Femur (tissue), 1 donor: ENCODE data around the gene IQCE.

Experiments used
- DNase-seq: peaks from one replicate; pipeline ENCODE4 v3.0.0-alpha.2; 2017

The IQCE gene

GRCh38 chr7:2558629-2559282, at the start of gene IQCE:
Gene IQCE (plus strand): TSS chr7:2558979. CDS start chr7:2559182, 203 bp downstream.
- peak; percentile 95 for DNase-seq

GRCh38 chr7:2509298-2509906, 49.4 kb upstream of the IQCE start:
- DNase-seq: no peak

GRCh38 chr7:2510130-2510776, 48.5 kb upstream of the IQCE start:
- DNase-seq: no peak

- no peak for DNase-seq
Observed at GRCh38 chr7:2510909-2511768, 47.6 kb upstream of the IQCE start.

- no peak for DNase-seq
Observed at GRCh38 chr7:2511769-2512168, 47.0 kb upstream of the IQCE start.

- DNase-seq: no peak
Observed at GRCh38 chr7:2512179-2512661, 46.6 kb upstream of the IQCE start.

GRCh38 chr7:2512713-2513112, 46.1 kb upstream of the IQCE start:
- no peak for DNase-seq

- DNase-seq: no peak
Observed at GRCh38 chr7:2513702-2514101, 45.1 kb upstream of the IQCE start.

GRCh38 chr7:2514473-2515423, 44.0 kb upstream of the IQCE start:
- DNase-seq: no peak

GRCh38 chr7:2515424-2516193, 43.2 kb upstream of the IQCE start:
- peak; percentile 76 for DNase-seq

- DNase-seq: no peak
Observed at GRCh38 chr7:2516194-2516555, 42.6 kb upstream of the IQCE start.

GRCh38 chr7:2517026-2517425, 41.8 kb upstream of the IQCE start:
- peak; percentile 77 for DNase-seq

GRCh38 chr7:2517678-2518507, 40.9 kb upstream of the IQCE start:
- no peak for DNase-seq

- peak; percentile 66 for DNase-seq
Observed at GRCh38 chr7:2518737-2519118, 40.1 kb upstream of the IQCE start.

- DNase-seq: peak; percentile 91
Observed at GRCh38 chr7:2519119-2519930, 39.5 kb upstream of the IQCE start, which contains the start of gene LFNG. Gene LFNG (plus strand): TSS chr7:2519774. CDS start chr7:2519862, 88 bp downstream.

- DNase-seq: no peak
Observed at GRCh38 chr7:2520131-2520760, 38.5 kb upstream of the IQCE start.

- peak; percentile 57 for DNase-seq
Observed at GRCh38 chr7:2520761-2521290, 38.0 kb upstream of the IQCE start.

- no peak for DNase-seq
Observed at GRCh38 chr7:2521341-2521745, 37.4 kb upstream of the IQCE start.
